ENCODE measurements around the gene DTNB. TPM values are rescaled to one million over a fixed set of nuclear protein-coding genes. Genes with fewer than 3 reads are reported as not detected.
"Not testable (repeated sequence)": the region's sequence is repeated elsewhere in the genome, so short reads cannot be mapped to it uniquely, and the experiment has no call there.

DTNB gene
- total RNA-seq, 1 experiment from 2014 or later = 4.8 TPM

- no peak for DNase-seq (ENCODE audit: low spot score)
These were observed 254.3 kb downstream of the DTNB start for GRCh38 chr2:25418944-25419677.

- no peak for DNase-seq (ENCODE audit: low spot score)
These were observed 255.5 kb downstream of the DTNB start for GRCh38 chr2:25417715-25418369.

GRCh38 chr2:25416674-25417073 is 256.7 kb downstream of the DTNB start:
- no peak for DNase-seq (ENCODE audit: low spot score)

- DNase-seq (ENCODE audit: low spot score) = no peak
These were observed 258.6 kb downstream of the DTNB start for GRCh38 chr2:25414781-25415180.

GRCh38 chr2:25413409-25413808 is 260.0 kb downstream of the DTNB start:
- not testable (repeated sequence) for DNase-seq (ENCODE audit: low spot score)

GRCh38 chr2:25411753-25412152 is 261.6 kb downstream of the DTNB start:
- no peak for DNase-seq (ENCODE audit: low spot score)

- no peak for DNase-seq (ENCODE audit: low spot score)
These were observed 262.1 kb downstream of the DTNB start for GRCh38 chr2:25411281-25411680.

- DNase-seq (ENCODE audit: low spot score) = no peak
These were observed 263.0 kb downstream of the DTNB start for GRCh38 chr2:25410370-25410769.

GRCh38 chr2:25409468-25409867 is 263.9 kb downstream of the DTNB start:
- no peak for DNase-seq (ENCODE audit: low spot score)

GRCh38 chr2:25409044-25409443 is 264.3 kb downstream of the DTNB start:
- DNase-seq (ENCODE audit: low spot score) = no peak

- no peak for DNase-seq (ENCODE audit: low spot score)
These were observed 267.6 kb downstream of the DTNB start for GRCh38 chr2:25405611-25406295.

- not testable (repeated sequence) for DNase-seq (ENCODE audit: low spot score)
These were observed 270.1 kb downstream of the DTNB start for GRCh38 chr2:25403120-25403760.

GRCh38 chr2:25402477-25402876 is 270.9 kb downstream of the DTNB start:
- DNase-seq (ENCODE audit: low spot score) = no peak

- DNase-seq (ENCODE audit: low spot score) = no peak
These were observed 271.9 kb downstream of the DTNB start for GRCh38 chr2:25401307-25402026.

GRCh38 chr2:25400576-25401216 is 272.7 kb downstream of the DTNB start:
- no peak for DNase-seq (ENCODE audit: low spot score)

GRCh38 chr2:25400169-25400568 is 273.2 kb downstream of the DTNB start:
- no peak for DNase-seq (ENCODE audit: low spot score)

- DNase-seq (ENCODE audit: low spot score) = no peak
These were observed 274.8 kb downstream of the DTNB start for GRCh38 chr2:25398534-25398933.

- DNase-seq (ENCODE audit: low spot score) = no peak
These were observed 275.6 kb downstream of the DTNB start for GRCh38 chr2:25397777-25398176.

- no peak for DNase-seq (ENCODE audit: low spot score)
These were observed 284.2 kb downstream of the DTNB start for GRCh38 chr2:25389161-25389560.

- no peak for DNase-seq (ENCODE audit: low spot score)
These were observed 284.9 kb downstream of the DTNB start for GRCh38 chr2:25388491-25388890.

GRCh38 chr2:25387876-25388449 is 285.4 kb downstream of the DTNB start:
- no peak for DNase-seq (ENCODE audit: low spot score)

All from H4 (cell line).